Parathyroid adenoma (tissue), 2 donors: ENCODE results near the gene S100A4.
"Not testable (repeated sequence)": the region's sequence is repeated elsewhere in the genome, so short reads cannot be mapped to it uniquely, and the experiment has no call there.

Experiments used
- H2AFZ ChIP-seq: fragments of 300-600 bp; sonication (generic); one replicate; pipeline ENCODE4 v1.7.0; 2017; ENCODE audit warnings: antibody characterized with exemption, mild to moderate bottlenecking
- H3K27ac ChIP-seq: fragments of 300-600 bp; sonication (generic); one replicate; pipeline ENCODE4 v1.7.0; 2017
- H3K27me3 ChIP-seq: fragments of 300-600 bp; sonication (generic); one replicate; pipeline ENCODE4 v1.7.0; 2017; ENCODE audit warnings: low read length; ENCODE audit not compliant: control insufficient read depth, insufficient read depth
- H3K36me3 ChIP-seq: fragments of 300-600 bp; sonication (generic); one replicate; pipeline ENCODE4 v1.7.0; 2017; ENCODE audit warnings: low read length; ENCODE audit not compliant: control insufficient read depth, insufficient read depth
- H3K4me1 ChIP-seq: fragments of 300-600 bp; sonication (generic); one replicate; pipeline ENCODE4 v1.7.0; 2017; ENCODE audit warnings: control low read depth
- H3K4me2 ChIP-seq: fragments of 300-600 bp; sonication (generic); one replicate; pipeline ENCODE4 v1.7.0; 2017; ENCODE audit warnings: low read length
- H3K4me3 ChIP-seq: fragments of 300-600 bp; sonication (generic); one replicate; pipeline ENCODE4 v1.7.0; 2017; ENCODE audit warnings: low read depth, low read length
- H3K79me2 ChIP-seq: fragments of 300-600 bp; sonication (generic); one replicate; pipeline ENCODE4 v1.7.0; 2017; ENCODE audit warnings: control low read depth
- H3K9ac ChIP-seq: fragments of 300-600 bp; sonication (generic); one replicate; pipeline ENCODE4 v1.7.0; 2017; ENCODE audit warnings: mild to moderate bottlenecking
- H3K9me3 ChIP-seq: fragments of 300-600 bp; sonication (generic); one replicate; pipeline ENCODE4 v1.7.0; 2017; ENCODE audit warnings: low read length; ENCODE audit not compliant: control insufficient read depth
- TF ChIP-seq, protein P1 (sequence below): fragments of 300-600 bp; sonication (generic); IDR thresholded peaks from one replicate; pipeline ENCODE4 v1.7.0; 2017; ENCODE audit warnings: antibody characterized with exemption, mild to moderate bottlenecking
- donor health status: primary hyperparathyroidism.

Gene S100A4

DNA sequence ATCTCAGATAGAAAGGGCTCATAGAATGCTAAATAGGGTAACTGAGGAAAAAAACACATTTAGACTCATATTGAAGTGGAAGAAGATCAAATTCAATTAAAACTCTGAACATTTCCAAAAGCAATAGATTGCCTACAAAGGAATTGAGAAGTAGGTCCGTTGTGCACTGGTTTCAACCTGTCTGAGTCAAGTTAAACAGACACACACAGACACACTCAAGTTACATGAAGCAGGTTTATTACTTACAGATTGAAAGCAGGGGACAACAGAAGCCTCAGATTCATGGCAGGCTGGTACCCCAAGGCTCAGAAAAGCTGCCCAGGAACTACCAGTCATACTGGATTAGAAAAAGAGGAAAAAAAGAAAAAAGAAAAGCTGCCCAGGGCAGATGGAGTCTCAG, 40.7 kb upstream of the S100A4 start:
- Histone ChIP-seq H2AFZ (no peak overlapping the region), H3K4me1 (no peaks in the 10 kb centered on the region), H3K9ac (no peak overlapping the region), H3K27me3 (no peaks in the 10 kb centered on the region), H3K79me2 (no peaks in the 10 kb centered on the region), H3K4me2 (no peak overlapping the region), H3K9me3 (no peaks in the 10 kb centered on the region), H3K27ac (no peak overlapping the region), H3K36me3 (no peaks in the 10 kb centered on the region), H3K4me3 (no peak overlapping the region)
- TF ChIP-seq, protein P1, sequence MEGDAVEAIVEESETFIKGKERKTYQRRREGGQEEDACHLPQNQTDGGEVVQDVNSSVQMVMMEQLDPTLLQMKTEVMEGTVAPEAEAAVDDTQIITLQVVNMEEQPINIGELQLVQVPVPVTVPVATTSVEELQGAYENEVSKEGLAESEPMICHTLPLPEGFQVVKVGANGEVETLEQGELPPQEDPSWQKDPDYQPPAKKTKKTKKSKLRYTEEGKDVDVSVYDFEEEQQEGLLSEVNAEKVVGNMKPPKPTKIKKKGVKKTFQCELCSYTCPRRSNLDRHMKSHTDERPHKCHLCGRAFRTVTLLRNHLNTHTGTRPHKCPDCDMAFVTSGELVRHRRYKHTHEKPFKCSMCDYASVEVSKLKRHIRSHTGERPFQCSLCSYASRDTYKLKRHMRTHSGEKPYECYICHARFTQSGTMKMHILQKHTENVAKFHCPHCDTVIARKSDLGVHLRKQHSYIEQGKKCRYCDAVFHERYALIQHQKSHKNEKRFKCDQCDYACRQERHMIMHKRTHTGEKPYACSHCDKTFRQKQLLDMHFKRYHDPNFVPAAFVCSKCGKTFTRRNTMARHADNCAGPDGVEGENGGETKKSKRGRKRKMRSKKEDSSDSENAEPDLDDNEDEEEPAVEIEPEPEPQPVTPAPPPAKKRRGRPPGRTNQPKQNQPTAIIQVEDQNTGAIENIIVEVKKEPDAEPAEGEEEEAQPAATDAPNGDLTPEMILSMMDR, result no peak

- Histone ChIP-seq H3K27me3 (no peaks in the 10 kb centered on the region), H3K9ac (no peak overlapping the region), H3K4me3 (no peak overlapping the region), H3K27ac (no peak overlapping the region), H3K4me2 (no peak overlapping the region), H3K4me1 (no peaks in the 10 kb centered on the region), H3K36me3 (no peaks in the 10 kb centered on the region), H3K79me2 (no peaks in the 10 kb centered on the region), H3K9me3 (no peaks in the 10 kb centered on the region), H2AFZ (no peak overlapping the region)
- TF ChIP-seq, protein P1, result no peak
These were observed 39.4 kb upstream of the S100A4 start for GRCh38 chr1:153585006-153585405.

- no peak overlapping the region for H3K4me2 ChIP-seq
- no peaks in the 10 kb centered on the region for H3K79me2 ChIP-seq
- no peak overlapping the region for H3K4me3 ChIP-seq
- TF ChIP-seq, protein P1, result no peak
- H3K9me3 ChIP-seq, result no peaks in the 10 kb centered on the region
- no peaks in the 10 kb centered on the region for H3K27me3 ChIP-seq
- no peak overlapping the region for H3K9ac ChIP-seq
- no peaks in the 10 kb centered on the region for H3K4me1 ChIP-seq
- no peak overlapping the region for H2AFZ ChIP-seq
- H3K27ac ChIP-seq, result no peak overlapping the region
- H3K36me3 ChIP-seq, result no peaks in the 10 kb centered on the region
These were observed 38.4 kb upstream of the S100A4 start for GRCh38 chr1:153583976-153584375.

- H3K4me1 ChIP-seq, H3K36me3 ChIP-seq, H2AFZ ChIP-seq, H3K27ac ChIP-seq, H3K9ac ChIP-seq, H3K4me2 ChIP-seq, H3K4me3 ChIP-seq, H3K9me3 ChIP-seq, H3K79me2 ChIP-seq, H3K27me3 ChIP-seq: not testable (repeated sequence)
These were observed 37.9 kb upstream of the S100A4 start for GRCh38 chr1:153583514-153583913.

DNA sequence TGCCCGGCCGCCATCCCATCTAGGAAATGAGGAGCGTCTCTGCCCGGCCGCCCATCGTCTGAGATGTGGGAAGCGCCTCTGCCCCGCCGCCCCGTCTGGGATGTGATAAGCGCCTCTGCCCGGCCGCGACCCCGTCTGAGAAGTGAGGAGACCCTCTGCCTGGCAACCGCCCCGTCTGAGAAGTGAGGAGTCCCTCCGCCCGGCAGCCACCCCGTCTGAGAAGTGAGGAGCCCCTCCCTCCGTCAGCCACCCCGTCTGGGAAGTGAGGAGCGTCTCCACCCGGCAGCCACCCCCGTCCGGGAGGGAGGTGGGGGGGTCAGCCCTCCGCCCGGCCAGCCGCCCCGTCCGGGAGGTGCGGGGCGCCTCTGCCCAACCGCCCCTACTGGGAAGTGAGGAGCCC, 37.2 kb upstream of the S100A4 start:
- not testable (repeated sequence) for H3K4me3 ChIP-seq, H3K27ac ChIP-seq, H3K9me3 ChIP-seq, H3K36me3 ChIP-seq, H3K27me3 ChIP-seq, H2AFZ ChIP-seq, H3K79me2 ChIP-seq, H3K4me1 ChIP-seq, H3K9ac ChIP-seq, H3K4me2 ChIP-seq

- Histone ChIP-seq H3K4me1 (no peaks in the 10 kb centered on the region), H3K4me2 (no peak overlapping the region), H3K4me3 (no peak overlapping the region), H3K9me3 (no peaks in the 10 kb centered on the region), H3K9ac (no peak overlapping the region), H2AFZ (no peak overlapping the region), H3K79me2 (no peaks in the 10 kb centered on the region), H3K27me3 (no peaks in the 10 kb centered on the region), H3K36me3 (no peaks in the 10 kb centered on the region), H3K27ac (no peak overlapping the region)
- TF ChIP-seq, protein P1, result no peak
These were observed 33.3 kb upstream of the S100A4 start for GRCh38 chr1:153578936-153579335.
